Fibroblast of skin of right biceps (primary cell): Measurements from ENCODE around the gene ORAI1.
"Not testable (repeated sequence)": the region's sequence is repeated elsewhere in the genome, so short reads cannot be mapped to it uniquely, and the experiment has no call there.

Experiments used
- DNase-seq: peaks from one replicate; pipeline ENCODE4 v3.0.0-alpha.2; 2013

The ORAI1 gene

DNA sequence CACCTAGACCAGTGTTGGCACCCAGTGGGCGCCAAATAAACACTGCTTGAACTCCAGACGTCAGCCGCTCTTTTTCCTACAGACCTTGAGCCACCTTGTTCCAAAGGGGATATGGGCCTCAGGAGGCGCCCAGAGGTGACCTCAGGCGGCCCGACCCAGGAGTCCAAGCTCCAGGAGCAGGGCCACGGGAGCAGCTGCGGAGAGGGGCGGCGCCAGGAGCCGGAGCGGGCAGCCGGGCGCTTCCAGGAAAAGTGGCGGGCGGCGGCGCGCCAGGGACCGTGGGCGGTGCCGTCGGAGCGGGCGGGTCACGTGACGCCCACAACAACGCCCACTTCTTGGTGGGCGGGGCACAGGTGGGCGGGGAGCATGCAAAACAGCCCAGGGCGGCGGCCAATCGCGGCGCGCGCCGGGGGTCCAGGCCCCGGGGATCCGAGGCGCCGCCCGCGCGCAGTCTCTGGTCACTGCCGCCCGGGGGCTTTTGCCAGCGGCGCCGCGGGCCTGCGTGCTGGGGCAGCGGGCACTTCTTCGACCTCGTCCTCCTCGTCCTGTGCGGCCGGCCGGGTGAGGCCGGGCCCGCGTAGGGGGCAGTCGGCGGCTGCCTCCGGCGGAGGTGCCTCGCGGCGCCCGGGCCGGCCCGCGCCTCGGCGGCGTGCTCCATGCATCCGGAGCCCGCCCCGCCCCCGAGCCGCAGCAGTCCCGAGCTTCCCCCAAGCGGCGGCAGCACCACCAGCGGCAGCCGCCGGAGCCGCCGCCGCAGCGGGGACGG, at the start of gene ORAI1:
Gene ORAI1 (plus strand): TSS at position 444 of the 766 bp plus-strand sequence.
- peak; percentile 96 for DNase-seq

GRCh38 chr12:121576851-121577391, 49.4 kb upstream of the ORAI1 start:
- peak; percentile 99 for DNase-seq

DNA sequence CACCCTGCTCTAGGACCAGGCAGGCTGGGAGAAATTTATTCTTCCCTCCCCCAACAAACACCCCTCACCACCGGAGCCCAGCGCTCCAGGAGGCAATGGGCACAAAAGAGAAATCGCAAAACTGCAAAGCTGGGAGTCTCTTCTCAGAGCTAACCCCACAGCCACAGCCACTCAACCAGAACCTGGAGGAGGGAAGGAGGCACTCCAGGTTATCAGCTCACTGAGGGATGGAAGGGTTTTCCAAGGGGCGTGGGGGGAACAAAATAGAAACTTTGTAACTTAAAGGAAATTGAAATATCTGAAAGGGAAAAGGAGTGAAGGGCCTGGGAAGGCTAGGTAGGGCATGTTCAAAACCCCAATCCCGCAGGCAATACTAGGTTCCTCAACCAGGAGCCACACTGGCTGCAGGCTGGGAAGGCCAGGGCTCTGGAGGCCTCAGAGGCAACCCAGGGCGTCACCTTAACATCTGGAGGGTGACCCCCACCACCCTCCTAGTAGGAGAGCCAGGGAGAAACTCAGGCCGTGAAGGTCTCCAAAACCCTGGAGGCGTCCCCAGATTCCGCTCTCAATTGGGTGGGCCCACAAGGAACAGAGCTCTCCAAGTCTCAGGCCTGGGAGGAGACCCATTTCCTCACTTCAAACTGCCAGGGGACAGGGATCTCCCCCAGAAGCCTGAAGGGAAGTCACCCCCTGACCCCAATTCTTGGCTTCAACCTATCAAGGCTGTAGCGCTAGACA, 48.7 kb upstream of the ORAI1 start:
- DNase-seq = no peak

- peak; percentile 60 for DNase-seq
Observed at GRCh38 chr12:121578230-121579189, 47.8 kb upstream of the ORAI1 start.

GRCh38 chr12:121579190-121579791, 47.0 kb upstream of the ORAI1 start:
- DNase-seq = peak; percentile 45

DNA sequence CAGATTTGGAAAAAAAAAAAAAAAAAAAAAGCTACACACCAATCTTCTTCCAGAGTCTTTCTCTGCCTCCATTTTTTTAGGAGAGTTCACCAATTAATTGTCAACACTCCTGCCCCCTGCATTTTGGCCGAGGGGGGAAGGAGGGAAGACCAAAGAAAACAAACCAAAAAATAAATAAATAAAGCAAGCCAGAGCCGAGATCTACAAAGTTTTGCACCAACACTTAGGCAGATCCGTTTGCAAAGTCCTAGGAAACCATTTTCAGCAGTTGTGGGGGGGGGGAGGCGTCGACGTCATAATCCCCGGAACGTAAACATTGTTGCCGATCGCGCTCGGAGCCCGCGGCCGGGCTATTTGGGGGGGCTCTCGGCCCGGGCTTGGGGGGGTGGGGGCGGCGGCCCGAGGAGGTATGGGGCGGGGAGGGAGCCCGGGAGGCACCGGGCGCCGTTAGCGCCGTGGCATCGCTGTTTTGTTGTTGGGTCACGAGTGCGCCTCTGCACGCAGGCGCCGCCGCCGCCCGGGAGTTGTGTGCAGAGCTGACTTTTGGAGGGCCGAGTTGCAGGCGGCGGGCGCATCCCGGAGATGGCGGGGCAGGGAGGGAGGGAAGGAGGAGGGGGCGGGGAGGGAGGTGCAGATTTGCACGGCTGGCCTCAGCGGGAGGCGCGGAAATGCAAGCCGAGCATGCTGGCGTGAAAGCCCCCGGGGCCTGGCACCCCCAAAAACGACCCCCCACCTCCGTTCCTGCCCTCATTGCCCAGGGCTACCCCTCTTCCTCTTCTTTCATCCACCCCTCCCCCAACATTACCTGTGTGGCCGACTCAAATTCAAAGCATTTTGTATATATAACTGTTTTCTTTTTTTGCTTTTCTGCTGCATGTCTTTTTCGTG, 46.1 kb upstream of the ORAI1 start:
- peak; percentile 74 for DNase-seq

DNA sequence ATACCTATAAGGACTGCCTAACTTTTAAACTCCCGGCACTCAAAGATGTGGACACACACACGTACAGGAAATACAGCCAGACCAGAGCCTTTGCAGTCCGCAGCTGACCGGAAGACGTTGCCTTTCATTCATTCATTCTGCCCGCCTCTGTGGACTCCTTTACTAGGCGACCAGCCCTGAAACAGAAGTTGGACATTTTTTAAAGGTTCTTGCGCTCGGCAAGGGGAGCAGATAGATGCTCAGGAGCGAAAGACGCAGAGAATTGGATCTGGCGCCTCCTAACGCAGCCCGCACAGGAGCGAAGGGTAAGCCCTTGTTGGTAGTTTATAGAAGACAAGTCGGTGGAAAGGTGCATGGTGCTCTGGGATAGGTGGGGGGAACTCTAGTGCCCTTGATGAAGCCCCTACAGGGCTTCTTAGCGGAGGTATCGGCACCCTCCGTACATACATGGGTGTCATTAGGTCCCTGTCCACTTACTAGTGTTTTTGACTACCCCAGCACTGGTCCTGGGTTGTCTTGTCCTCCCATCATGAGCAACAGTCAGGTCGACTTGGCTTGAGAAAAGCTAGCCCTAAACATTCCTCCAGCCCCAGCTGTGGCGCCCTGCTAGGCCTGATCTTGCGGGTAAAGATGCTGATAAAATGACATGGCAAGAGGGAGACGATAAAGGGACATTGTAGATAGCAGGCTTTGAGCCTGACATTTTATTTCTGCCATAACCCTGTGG, 45.2 kb upstream of the ORAI1 start, which contains the start of gene KDM2B:
Gene KDM2B (minus strand): TSS at position 65 of the 727 bp plus-strand sequence. CDS start 112 bp downstream, outside the sequence.
- DNase-seq = peak; percentile 24

- DNase-seq = peak; percentile 58
Observed at GRCh38 chr12:121581686-121582429, 44.5 kb upstream of the ORAI1 start.

DNA sequence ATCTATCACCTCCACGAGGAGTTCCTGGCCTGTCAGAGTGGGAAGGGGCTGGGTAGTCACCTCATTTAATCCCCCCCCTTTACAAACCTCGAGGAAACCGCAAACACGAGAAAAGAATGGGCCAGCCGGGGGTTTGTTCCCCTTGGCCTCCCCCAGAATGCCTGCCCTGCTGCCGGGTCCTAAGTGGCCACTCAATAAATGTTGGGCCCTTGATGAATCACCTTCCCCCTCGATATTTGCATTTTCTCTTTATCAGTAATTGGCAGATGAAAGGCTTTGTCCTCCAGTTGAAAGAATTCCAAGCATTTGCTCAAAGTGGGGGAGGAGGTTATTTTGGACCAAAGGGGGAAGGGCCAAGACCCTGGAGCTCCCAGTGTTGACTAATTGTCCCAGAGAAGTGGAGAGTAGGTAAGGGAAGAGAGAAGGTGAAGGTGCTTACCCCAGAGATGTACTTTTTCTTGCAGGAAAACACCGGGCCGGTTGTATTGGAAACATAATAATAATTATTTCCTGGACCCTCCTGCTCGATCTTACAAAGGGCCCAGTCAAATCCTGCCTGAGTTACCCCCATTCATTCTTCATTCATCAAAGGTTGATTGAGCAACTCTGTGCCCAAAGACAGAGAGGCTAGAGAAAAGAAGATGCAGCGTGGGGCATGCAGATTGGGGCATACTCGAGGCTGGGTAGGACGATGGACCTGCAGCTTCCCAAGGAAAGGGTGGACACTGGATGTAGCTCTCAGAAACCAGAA, 43.6 kb upstream of the ORAI1 start:
- peak; percentile 69 for DNase-seq

DNA sequence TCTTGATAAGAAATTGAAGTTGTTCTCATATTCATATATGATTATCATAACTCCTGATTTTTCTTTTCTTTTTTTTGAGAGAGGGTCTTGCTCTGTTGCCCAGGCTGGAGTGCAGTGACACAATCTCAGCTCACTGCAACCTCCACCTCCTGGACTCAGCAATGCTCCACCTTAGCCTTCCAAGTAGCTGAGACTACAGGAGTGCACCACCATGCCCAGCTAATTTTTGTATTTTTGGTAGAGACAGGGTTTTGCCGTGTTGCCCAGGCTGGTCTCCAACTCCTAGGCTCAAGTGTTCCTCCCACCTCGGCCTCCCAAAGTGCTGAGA, 43.0 kb upstream of the ORAI1 start:
- not testable (repeated sequence) for DNase-seq

- DNase-seq = not testable (repeated sequence)
Observed at GRCh38 chr12:121584885-121585284, 41.4 kb upstream of the ORAI1 start.

DNA sequence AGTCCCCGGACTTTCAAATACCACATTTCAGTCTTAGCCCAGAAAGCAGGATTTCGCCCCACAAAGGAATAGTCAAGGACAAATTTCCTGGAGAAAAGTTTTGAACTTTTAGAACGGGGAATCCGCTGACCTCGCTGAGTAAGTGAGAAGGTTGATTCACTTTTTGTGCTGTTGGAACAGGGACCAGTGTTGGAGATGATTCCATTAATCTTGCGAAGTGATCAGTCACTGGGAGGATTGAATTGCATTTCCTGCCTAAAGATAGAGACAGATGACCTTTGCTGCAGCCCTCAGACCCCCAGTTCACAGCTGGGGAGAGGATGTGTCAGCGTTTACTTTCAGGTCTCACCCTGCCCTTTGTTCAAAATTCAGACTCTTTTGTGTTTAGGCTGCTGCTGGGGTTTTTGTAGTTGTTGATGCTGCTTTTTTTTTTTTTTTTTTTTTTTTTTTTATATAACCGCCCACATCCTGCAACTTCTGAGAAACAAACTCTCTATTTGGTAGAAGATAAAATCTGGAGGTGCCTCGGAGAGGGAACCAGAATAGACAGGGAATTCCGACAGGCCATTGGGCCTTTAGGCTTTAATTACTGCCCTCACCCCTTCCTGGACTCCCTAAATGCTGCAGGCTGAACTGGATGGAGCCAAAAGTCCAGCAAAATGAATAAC, 35.7 kb upstream of the ORAI1 start:
- DNase-seq = peak; percentile 75

DNA sequence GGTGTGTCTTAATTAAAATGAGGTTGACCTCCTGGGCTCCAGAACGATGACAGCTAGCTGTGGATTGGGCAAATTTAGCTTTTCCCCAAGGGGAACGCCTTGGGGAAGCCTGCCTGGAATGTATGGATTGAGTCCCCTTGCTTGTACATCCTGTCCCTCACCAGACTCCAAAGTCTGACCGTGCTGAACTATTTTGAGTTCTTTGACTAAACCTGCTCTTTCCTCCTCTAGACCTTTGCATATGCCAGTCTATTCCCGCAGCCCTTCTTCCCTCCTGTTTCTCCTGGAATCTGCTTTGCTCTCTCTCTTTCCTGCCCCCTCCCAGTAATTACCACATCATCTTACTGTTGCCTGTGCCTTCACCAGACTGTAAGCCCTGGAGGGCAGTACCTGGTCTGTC, 34.0 kb upstream of the ORAI1 start:
- no peak for DNase-seq

DNA sequence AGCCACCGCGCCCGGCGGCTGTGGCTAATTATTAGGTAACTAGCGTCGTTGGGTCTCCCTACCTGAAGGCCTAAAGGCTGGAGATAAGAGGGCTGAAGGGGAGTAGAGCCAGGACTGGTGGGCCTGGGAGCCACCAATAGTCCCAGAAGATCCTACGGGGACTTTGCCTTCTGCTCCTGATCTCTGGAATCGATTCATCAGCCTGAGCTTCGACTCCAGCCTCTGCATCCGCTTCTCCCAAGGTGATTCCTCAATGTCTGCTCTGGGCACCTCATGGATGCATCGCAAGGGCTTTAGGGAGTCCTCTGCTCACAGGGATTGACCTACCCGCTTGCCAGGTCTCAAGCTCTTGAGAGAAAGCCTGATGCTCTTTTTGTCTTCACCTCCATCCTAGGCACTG, 30.8 kb upstream of the ORAI1 start:
- DNase-seq = no peak

GRCh38 chr12:121596526-121596925, 29.8 kb upstream of the ORAI1 start:
- no peak for DNase-seq

DNA sequence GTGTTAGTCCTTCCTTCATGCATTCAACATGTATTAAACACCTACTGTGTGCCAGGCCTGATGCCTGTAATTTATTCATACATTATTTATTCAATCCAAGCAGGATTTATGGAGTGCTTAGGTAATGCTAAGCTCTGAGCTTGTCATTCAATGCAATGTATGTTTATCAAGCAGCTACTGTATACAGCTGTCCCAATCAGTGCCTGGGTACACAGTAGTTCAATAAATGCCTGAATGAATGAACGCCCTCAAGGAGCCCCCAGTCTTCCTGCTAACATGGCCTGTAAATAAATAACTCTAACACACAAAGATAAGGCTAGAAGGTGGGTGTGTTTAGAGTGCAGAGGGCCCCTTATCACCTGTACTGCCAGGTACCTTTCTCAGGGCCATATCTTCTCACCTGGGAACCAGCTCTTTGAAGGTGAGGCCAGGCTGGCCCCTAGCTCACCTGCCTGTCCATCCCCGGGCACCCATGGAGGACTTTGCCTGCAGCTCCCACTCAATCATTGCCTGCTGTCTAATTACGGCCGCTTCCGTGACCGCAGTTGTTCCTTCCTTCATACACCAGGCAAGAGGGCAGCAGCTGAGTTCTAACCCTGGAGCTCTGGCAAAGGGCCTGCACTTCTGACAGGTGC, 25.5 kb upstream of the ORAI1 start:
- DNase-seq = no peak

- no peak for DNase-seq
Observed at GRCh38 chr12:121602766-121603165, 23.6 kb upstream of the ORAI1 start.

- DNase-seq = no peak
Observed at GRCh38 chr12:121603581-121603980, 22.7 kb upstream of the ORAI1 start.
